Measurements from ENCODE around the gene OTOP3.

The OTOP3 gene

GRCh38 chr17:74939534-74939933 lies 3.8 kb downstream of the OTOP3 start:
- no peak for DNase-seq (ENCODE audit: low read depth in 2 of 2)

- no peak for DNase-seq (ENCODE audit: low read depth in 2 of 2)
Measured at GRCh38 chr17:74941128-74941725, 5.5 kb downstream of the OTOP3 start.

GRCh38 chr17:74943808-74944522 lies 8.3 kb downstream of the OTOP3 start:
- DNase-seq (ENCODE audit: low read depth in 2 of 2): no peak

GRCh38 chr17:74945543-74945942 lies 9.8 kb downstream of the OTOP3 start:
- DNase-seq (ENCODE audit: low read depth in 2 of 2): no peak

GRCh38 chr17:74946641-74947040 lies 10.9 kb downstream of the OTOP3 start:
- DNase-seq (ENCODE audit: low read depth in 2 of 2): no peak

- DNase-seq (ENCODE audit: low read depth in 2 of 2): no peak
Measured at GRCh38 chr17:74947041-74947754, 11.5 kb downstream of the OTOP3 start.

GRCh38 chr17:74949455-74950115 lies 13.9 kb downstream of the OTOP3 start:
- no peak for DNase-seq (ENCODE audit: low read depth in 2 of 2)

- no peak for DNase-seq (ENCODE audit: low read depth in 2 of 2)
Measured at GRCh38 chr17:74950207-74950606, 14.5 kb downstream of the OTOP3 start.

- DNase-seq (ENCODE audit: low read depth in 2 of 2): no peak
Measured at GRCh38 chr17:74951065-74951464, 15.4 kb downstream of the OTOP3 start.

GRCh38 chr17:74951680-74952421 lies 16.2 kb downstream of the OTOP3 start:
- DNase-seq (ENCODE audit: low read depth in 2 of 2): no peak

GRCh38 chr17:74952431-74953133 lies 16.9 kb downstream of the OTOP3 start:
- no peak for DNase-seq (ENCODE audit: low read depth in 2 of 2)

- DNase-seq (ENCODE audit: low read depth in 2 of 2): no peak
Measured at GRCh38 chr17:74953134-74953687, 17.5 kb downstream of the OTOP3 start.

- no peak for DNase-seq (ENCODE audit: low read depth in 2 of 2)
Measured at GRCh38 chr17:74954115-74954514, 18.4 kb downstream of the OTOP3 start.

- DNase-seq (ENCODE audit: low read depth in 2 of 2): no peak
Measured at GRCh38 chr17:74954665-74955421, 19.1 kb downstream of the OTOP3 start.

- no peak for DNase-seq (ENCODE audit: low read depth in 2 of 2)
Measured at GRCh38 chr17:74956093-74956492, 20.4 kb downstream of the OTOP3 start.

- DNase-seq (ENCODE audit: low read depth in 2 of 2): peak; percentile 77 to 88
Measured at GRCh38 chr17:74957935-74958740, 22.4 kb downstream of the OTOP3 start.

GRCh38 chr17:74959826-74960515 lies 24.3 kb downstream of the OTOP3 start:
- no peak for DNase-seq (ENCODE audit: low read depth in 2 of 2)

- peak; percentile 46 to 52 for DNase-seq (ENCODE audit: low read depth in 2 of 2)
Measured at GRCh38 chr17:74960570-74961342, 25.1 kb downstream of the OTOP3 start.

Data from stimulated activated CD4-positive, alpha-beta T cell treated with anti-CD3 and anti-CD28 coated beads, Interleukin-4, amount 100 ng/mL, for 48 hours (primary cell).